Endothelial cell (in vitro differentiated cells): ENCODE data around the gene VPS13D. TPM values are rescaled to one million over a fixed set of nuclear protein-coding genes. Genes with fewer than 3 reads are reported as not detected.
A peak's percentile ranks its signal among the peaks of the same experiment; 100 is the strongest.
"Not testable (repeated sequence)": the region's sequence is repeated elsewhere in the genome, so short reads cannot be mapped to it uniquely, and the experiment has no call there.

Source experiments
- DNase-seq: peaks from one replicate; pipeline ENCODE4 v3.0.0; 2021; ENCODE audit warnings: low spot score
- H3K27ac Mint-ChIP-seq: one replicate; pipeline ENCODE4 v1.8.0; 2021; ENCODE audit warnings: mixed read lengths, inconsistent platforms; ENCODE audit not compliant: unreplicated experiment
- H3K27me3 Mint-ChIP-seq: one replicate; pipeline ENCODE4 v1.8.0; 2021; ENCODE audit warnings: mild to moderate bottlenecking, moderate library complexity, mixed read lengths, inconsistent platforms; ENCODE audit not compliant: unreplicated experiment
- H3K36me3 Mint-ChIP-seq: one replicate; pipeline ENCODE4 v1.8.0; 2021; ENCODE audit warnings: mild to moderate bottlenecking, low read depth, mixed read lengths, inconsistent platforms; ENCODE audit not compliant: unreplicated experiment
- H3K4me1 Mint-ChIP-seq: one replicate; pipeline ENCODE4 v1.8.0; 2021; ENCODE audit warnings: mild to moderate bottlenecking, mixed read lengths, inconsistent platforms; ENCODE audit not compliant: unreplicated experiment
- H3K4me3 Mint-ChIP-seq: one replicate; pipeline ENCODE4 v1.8.0; 2021; ENCODE audit warnings: mild to moderate bottlenecking, mixed read lengths, inconsistent platforms; ENCODE audit not compliant: unreplicated experiment
- H3K9me3 Mint-ChIP-seq: one replicate; pipeline ENCODE4 v1.8.0; 2021; ENCODE audit warnings: mixed read lengths, inconsistent platforms; ENCODE audit not compliant: unreplicated experiment
- total RNA-seq: library from RNA; stranded (reverse); fragmentation: NEBNext Ultra II Directional; extraction: Animal tissue kit (Norgen Biotek cat#: 25700); gene quantifications from one replicate; pipeline ENCODE4 v1.2.1, GENCODE V29; 2021; ENCODE audit not compliant: unreplicated experiment
- TF ChIP-seq, protein P1 (sequence below): fragments of 200-600 bp; sonication (generic); IDR thresholded peaks from one replicate; pipeline ENCODE4 v1.5.0; 2021; ENCODE audit warnings: antibody characterized with exemption; ENCODE audit not compliant: unreplicated experiment

Gene VPS13D
- total RNA-seq, 1 donor from 2014 or later = 37.8 TPM

DNA sequence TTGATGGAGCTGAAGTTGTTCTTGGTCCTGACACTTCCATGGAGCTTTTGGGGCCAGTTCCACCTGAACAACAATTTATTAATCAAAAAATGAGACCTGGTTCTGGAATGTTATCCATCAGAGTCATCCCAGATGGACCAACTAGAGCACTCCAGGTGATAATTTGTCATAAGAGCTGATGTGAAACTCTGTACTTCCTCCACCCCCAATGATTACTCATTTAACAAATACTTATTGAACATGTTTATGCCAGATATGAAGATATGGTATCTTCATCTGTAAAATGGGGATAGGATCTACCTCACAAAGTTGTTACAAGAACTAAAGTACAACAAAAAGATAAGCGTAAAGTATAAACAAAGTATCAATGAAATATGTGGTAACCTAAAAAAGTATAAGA is 153.2 kb downstream of the VPS13D start:
- TF ChIP-seq, protein P1, sequence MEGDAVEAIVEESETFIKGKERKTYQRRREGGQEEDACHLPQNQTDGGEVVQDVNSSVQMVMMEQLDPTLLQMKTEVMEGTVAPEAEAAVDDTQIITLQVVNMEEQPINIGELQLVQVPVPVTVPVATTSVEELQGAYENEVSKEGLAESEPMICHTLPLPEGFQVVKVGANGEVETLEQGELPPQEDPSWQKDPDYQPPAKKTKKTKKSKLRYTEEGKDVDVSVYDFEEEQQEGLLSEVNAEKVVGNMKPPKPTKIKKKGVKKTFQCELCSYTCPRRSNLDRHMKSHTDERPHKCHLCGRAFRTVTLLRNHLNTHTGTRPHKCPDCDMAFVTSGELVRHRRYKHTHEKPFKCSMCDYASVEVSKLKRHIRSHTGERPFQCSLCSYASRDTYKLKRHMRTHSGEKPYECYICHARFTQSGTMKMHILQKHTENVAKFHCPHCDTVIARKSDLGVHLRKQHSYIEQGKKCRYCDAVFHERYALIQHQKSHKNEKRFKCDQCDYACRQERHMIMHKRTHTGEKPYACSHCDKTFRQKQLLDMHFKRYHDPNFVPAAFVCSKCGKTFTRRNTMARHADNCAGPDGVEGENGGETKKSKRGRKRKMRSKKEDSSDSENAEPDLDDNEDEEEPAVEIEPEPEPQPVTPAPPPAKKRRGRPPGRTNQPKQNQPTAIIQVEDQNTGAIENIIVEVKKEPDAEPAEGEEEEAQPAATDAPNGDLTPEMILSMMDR = no peak
- Mint-ChIP-seq H3K4me1 (peaks cover under 1% of the 10 kb centered on the region), H3K27ac (no peak overlapping the region), H3K4me3 (peak overlapping the region; percentile 5), H3K36me3 (peaks cover 55% of the 10 kb centered on the region), H3K9me3 (peaks cover 7% of the 10 kb centered on the region), H3K27me3 (no peaks in the 10 kb centered on the region)
- no peak for DNase-seq

DNA sequence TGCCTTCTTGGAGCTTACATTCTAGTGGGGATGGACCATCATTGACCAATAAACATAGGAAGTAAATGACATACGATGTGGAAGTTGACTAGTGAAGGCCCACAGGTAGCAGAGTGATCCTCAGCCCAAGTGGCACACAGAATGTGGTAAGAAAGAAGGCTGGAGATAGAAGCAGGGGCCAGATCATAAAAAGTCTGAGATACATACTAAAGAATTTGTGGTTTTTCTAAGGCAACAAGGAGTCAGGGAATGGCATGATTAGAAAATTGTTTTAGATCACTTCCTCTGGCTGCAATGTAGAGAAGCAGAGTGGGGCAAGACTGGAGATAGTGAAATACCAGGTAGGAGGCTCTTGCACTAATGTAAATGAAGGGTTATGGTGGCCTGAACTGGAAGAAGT is 154.0 kb downstream of the VPS13D start:
- peaks cover 7% of the 10 kb centered on the region for H3K9me3 Mint-ChIP-seq
- peaks cover 60% of the 10 kb centered on the region for H3K36me3 Mint-ChIP-seq
- TF ChIP-seq, protein P1 = no peak
- DNase-seq = no peak
- H3K27me3 Mint-ChIP-seq = no peaks in the 10 kb centered on the region
- H3K27ac Mint-ChIP-seq = no peak overlapping the region
- H3K4me3 Mint-ChIP-seq = no peak overlapping the region
- no peaks in the 10 kb centered on the region for H3K4me1 Mint-ChIP-seq

DNA sequence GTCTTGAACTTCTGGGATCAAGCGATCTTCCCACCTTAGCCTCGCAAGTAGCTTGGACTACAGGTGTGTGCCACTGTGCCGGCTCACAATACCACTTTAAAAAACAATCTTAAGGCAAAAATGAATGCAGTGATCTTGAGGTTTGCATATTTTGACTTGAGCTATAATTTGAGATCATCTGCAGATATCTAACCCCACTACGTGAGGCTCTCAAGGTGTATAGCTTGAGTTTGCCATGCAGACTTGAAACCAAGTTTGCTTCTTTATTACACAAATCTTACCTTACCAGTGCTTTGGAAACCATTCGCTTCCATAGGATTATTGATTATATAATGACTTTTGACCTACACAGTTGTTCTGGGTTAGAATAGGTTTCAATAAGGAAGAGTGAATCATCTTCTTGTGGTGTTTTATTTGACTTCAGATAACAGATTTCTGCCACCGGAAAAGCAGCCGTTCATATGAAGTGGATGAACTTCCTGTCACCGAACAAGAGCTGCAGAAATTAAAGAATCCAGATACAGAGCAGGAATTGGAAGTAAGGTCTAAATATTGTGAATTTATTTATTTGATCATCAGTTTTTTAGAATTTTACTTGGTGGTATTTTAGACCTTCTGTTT is 155.1 kb downstream of the VPS13D start:
- Mint-ChIP-seq H3K4me3 (no peak overlapping the region), H3K9me3 (peaks cover 7% of the 10 kb centered on the region), H3K4me1 (no peaks in the 10 kb centered on the region), H3K27ac (no peak overlapping the region), H3K27me3 (no peaks in the 10 kb centered on the region), H3K36me3 (peaks cover 60% of the 10 kb centered on the region)
- DNase-seq = no peak
- TF ChIP-seq, protein P1 = no peak

DNA sequence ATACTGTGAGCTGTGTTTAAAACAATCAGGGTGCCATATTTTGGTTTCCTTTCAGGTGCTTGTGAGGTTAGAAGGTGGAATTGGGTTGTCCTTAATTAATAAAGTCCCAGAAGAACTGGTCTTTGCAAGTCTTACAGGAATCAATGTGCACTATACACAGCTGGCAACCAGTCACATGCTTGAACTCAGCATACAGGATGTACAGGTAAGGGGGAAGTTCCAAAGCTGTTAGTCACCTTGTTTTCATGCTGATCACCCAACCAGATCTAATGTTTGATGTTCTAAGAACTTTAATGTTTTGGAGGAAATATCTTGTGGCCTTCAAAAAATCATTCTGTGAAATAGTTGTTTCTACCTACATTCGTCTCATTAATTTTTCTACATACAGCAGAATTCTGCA is 156.3 kb downstream of the VPS13D start:
- TF ChIP-seq, protein P1 = no peak
- H3K27ac Mint-ChIP-seq = no peak overlapping the region
- H3K4me1 Mint-ChIP-seq = no peaks in the 10 kb centered on the region
- H3K27me3 Mint-ChIP-seq = no peaks in the 10 kb centered on the region
- peak overlapping the region; percentile 78 for H3K4me3 Mint-ChIP-seq
- H3K36me3 Mint-ChIP-seq = peaks cover 70% of the 10 kb centered on the region
- DNase-seq = no peak
- H3K9me3 Mint-ChIP-seq = peaks cover 7% of the 10 kb centered on the region

DNA sequence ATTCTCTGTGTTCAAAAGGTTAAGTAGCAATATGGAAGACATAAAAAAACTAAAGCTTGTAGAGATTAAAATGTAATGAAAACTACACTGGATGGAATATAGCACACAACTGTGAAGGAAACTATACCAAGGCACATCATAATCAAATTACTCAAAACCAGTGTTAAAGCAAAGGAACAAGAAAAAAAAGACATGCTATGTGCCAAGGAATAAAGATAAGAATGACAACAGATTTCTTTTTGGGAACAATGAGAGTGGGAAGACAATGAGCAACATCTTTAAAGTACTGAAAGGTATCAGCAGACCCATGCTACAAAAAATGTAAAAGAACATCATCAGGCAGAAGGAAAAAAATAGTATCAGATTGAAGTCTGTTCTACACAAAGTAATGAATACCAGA is 157.8 kb downstream of the VPS13D start:
- no peak for DNase-seq
- peaks cover 66% of the 10 kb centered on the region for H3K36me3 Mint-ChIP-seq
- H3K4me1 Mint-ChIP-seq = no peaks in the 10 kb centered on the region
- H3K9me3 Mint-ChIP-seq = peaks cover 7% of the 10 kb centered on the region
- TF ChIP-seq, protein P1 = no peak
- peak overlapping the region; percentile 18 for H3K4me3 Mint-ChIP-seq
- peaks cover under 1% of the 10 kb centered on the region for H3K27me3 Mint-ChIP-seq
- no peak overlapping the region for H3K27ac Mint-ChIP-seq

DNA sequence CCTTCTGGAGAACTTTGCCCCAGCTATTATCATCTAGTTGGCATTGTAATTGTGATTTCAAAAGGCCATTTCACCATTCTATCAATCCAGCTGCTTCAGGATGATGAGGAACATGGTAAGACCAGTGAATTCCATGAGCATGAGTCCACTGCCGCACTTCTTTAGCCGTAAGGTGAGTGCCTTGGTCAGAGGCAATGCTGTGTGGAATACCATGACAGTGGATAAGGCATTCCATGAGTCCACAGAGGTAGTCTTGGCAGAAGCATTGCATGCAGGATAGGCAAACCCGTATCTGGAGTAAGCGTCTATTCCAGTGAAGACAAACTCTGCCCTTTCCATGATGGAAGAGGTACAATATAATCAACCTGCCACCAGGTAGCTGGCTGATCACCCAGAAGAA is 160.5 kb downstream of the VPS13D start:
- H3K36me3 Mint-ChIP-seq = peaks cover 55% of the 10 kb centered on the region
- H3K4me1 Mint-ChIP-seq, H3K27me3 Mint-ChIP-seq, H3K4me3 Mint-ChIP-seq, H3K27ac Mint-ChIP-seq, H3K9me3 Mint-ChIP-seq, DNase-seq: not testable (repeated sequence)
